Karpas-422 (cell line): Measurements from ENCODE around the gene CX3CR1. TPM values are rescaled to one million over a fixed set of nuclear protein-coding genes. Genes with fewer than 3 reads are reported as not detected.
A peak's percentile ranks its signal among the peaks of the same experiment; 100 is the strongest.

Experiments
- DNase-seq: peaks from one replicate; pipeline ENCODE4 v3.0.0-alpha.2; 2015
- H2AFZ ChIP-seq: fragments of 200-600 bp; sonication (generic); 2 replicates; pipeline ENCODE4 v1.6.1; 2014; ENCODE audit warnings: antibody characterized with exemption, low read length, mixed read lengths
- H3K27ac ChIP-seq: fragments of 200-600 bp; sonication (generic); 2 replicates; pipeline ENCODE4 v1.5.1; 2014; ENCODE audit warnings: mild to moderate bottlenecking, low read length, moderate library complexity
- H3K27me3 ChIP-seq: fragments of 200-600 bp; sonication (generic); 2 replicates; pipeline ENCODE4 v1.6.1; 2014; ENCODE audit warnings: low read length, mixed read lengths
- H3K36me3 ChIP-seq: fragments of 200-600 bp; sonication (generic); 2 replicates; pipeline ENCODE4 v1.6.1; 2014; ENCODE audit warnings: low read length, mixed read lengths; ENCODE audit not compliant: insufficient read depth
- H3K4me1 ChIP-seq: fragments of 200-600 bp; sonication (generic); 2 replicates; pipeline ENCODE4 v1.6.1; 2014; ENCODE audit warnings: mild to moderate bottlenecking, low read length, mixed read lengths
- H3K4me2 ChIP-seq: fragments of 200-600 bp; sonication (generic); 2 replicates; pipeline ENCODE4 v1.6.1; 2014; ENCODE audit warnings: low read length, low read depth, mild to moderate bottlenecking; ENCODE audit not compliant: poor library complexity, severe bottlenecking
- H3K4me3 ChIP-seq: fragments of 200-600 bp; sonication (generic); 2 replicates; pipeline ENCODE4 v1.5.1; 2014; ENCODE audit warnings: mild to moderate bottlenecking, antibody characterized with exemption, low read length, mixed read lengths
- H3K79me2 ChIP-seq: fragments of 200-600 bp; sonication (generic); 2 replicates; pipeline ENCODE4 v1.6.1; 2014; ENCODE audit warnings: mild to moderate bottlenecking, low read length, mixed read lengths
- H3K9ac ChIP-seq: fragments of 200-600 bp; sonication (generic); 2 replicates; pipeline ENCODE4 v1.6.0; 2014; ENCODE audit warnings: low read length
- H3K9me2 ChIP-seq: fragments of 200-600 bp; sonication (generic), shearing (Covaris generic); replicated peaks from 2 replicates; pipeline ENCODE4 v1.6.0; 2014; ENCODE audit warnings: mild to moderate bottlenecking, low read length, moderate library complexity; ENCODE audit not compliant: insufficient read depth
- H3K9me3 ChIP-seq: fragments of 300-700, 200-600 bp; sonication (generic); 2 replicates; pipeline ENCODE4 v1.6.1; 2014; ENCODE audit warnings: low read length, mixed read lengths
- H4K20me1 ChIP-seq: fragments of 200-600 bp; sonication (generic); 2 replicates; pipeline ENCODE4 v1.6.1; 2014; ENCODE audit warnings: mild to moderate bottlenecking, antibody characterized with exemption, low read length, low read depth; ENCODE audit not compliant: insufficient read depth
- total RNA-seq: library from RNA; depleted of rRNA; stranded (reverse); fragments of >200 nt; shearing (Covaris generic); gene quantifications from 2 replicates; pipeline ENCODE4 v1.2.3, GENCODE V29; 2014; ENCODE audit warnings: low replicate concordance

Gene CX3CR1
- total RNA-seq, 1 experiment from 2014 or later, result 0.48 TPM

DNA sequence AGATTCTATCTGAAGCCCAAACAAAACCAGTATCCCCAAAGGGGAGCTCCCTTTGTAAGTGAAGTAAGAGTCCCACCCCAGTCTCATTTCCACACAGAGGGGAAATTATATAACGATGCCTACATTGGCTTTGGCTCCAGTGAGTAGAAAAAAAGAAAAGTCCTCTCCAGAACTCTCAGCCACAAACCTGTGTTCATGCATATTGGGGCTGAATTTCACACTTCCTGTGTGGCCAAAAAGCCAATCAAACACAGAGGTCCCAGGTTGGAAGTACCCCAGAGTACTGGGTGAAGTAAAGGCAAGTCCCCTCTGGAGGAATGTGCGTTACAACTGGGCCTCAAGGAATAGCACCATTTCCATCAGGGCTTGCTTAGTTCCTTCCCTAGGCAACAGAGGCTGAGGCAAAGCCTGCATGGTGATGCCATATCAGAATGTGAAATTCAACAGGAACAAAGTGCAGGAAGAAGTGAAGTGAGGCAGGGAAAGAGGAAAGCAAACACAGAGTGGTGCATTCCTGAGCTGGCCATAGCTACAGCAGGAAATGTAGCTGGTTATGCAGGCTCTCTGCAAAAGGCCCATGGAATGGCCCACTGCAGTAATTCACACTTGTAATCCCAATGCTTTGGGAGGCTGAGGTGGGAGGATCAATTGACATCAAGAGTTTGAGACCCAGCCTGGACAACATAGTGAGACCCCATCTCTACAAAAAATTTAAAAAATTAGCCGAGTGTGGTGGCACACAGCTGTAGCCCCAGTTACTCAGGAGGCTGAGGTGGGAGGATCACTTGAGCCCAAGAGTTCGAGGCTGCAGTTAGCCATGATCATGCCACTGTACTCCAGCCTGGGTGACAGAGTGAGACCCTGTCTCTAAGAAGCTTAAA lies 16.6 kb upstream of the CX3CR1 start:
- no peaks in the 10 kb centered on the region for H3K4me1 ChIP-seq
- no peaks in the 10 kb centered on the region for H3K36me3 ChIP-seq
- H3K79me2 ChIP-seq, result no peaks in the 10 kb centered on the region
- H4K20me1 ChIP-seq, result no peaks in the 10 kb centered on the region
- no peaks in the 10 kb centered on the region for H3K9me2 ChIP-seq
- no peak overlapping the region for H3K4me2 ChIP-seq
- DNase-seq, result peak; percentile 27
- peaks cover 21% of the 10 kb centered on the region for H3K9me3 ChIP-seq
- no peak overlapping the region for H3K9ac ChIP-seq
- no peak overlapping the region for H3K27ac ChIP-seq
- H3K27me3 ChIP-seq, result no peaks in the 10 kb centered on the region
- no peak overlapping the region for H2AFZ ChIP-seq
- no peak overlapping the region for H3K4me3 ChIP-seq

DNA sequence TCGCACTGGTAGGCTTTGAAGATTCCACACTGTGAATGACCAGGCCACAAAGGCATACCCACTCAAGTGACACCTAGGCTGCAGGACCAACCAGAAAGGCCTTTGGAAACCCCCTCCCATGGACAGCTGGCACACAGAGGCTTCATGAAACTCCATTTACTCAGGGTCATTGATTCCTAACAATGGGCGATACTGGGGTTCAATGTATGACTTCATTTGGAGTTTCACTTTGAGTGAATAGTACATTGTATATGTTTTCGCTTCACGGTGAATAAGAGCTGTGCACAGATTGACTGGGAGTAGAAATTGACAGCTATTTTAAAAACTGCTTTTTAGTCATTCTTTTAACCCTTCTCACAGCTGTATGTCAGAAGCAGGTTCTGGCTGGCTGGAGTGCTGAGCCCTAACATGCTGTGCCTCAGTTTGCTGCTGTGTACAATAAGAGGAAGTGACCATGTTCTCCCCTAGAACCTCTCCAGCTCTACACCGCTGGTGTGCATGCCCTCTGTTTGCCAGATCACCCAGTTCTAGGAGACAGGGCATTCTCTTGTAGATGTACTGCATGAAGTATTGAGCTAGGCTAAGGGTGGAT lies 15.4 kb upstream of the CX3CR1 start:
- no peaks in the 10 kb centered on the region for H3K4me1 ChIP-seq
- H3K36me3 ChIP-seq, result no peaks in the 10 kb centered on the region
- H3K4me3 ChIP-seq, result no peak overlapping the region
- no peaks in the 10 kb centered on the region for H3K79me2 ChIP-seq
- peak; percentile 15 for DNase-seq
- H3K9me3 ChIP-seq, result peaks cover 17% of the 10 kb centered on the region
- no peak overlapping the region for H2AFZ ChIP-seq
- no peak overlapping the region for H3K9ac ChIP-seq
- no peaks in the 10 kb centered on the region for H3K27me3 ChIP-seq
- no peaks in the 10 kb centered on the region for H3K9me2 ChIP-seq
- H3K27ac ChIP-seq, result no peak overlapping the region
- no peak overlapping the region for H3K4me2 ChIP-seq
- H4K20me1 ChIP-seq, result no peaks in the 10 kb centered on the region

DNA sequence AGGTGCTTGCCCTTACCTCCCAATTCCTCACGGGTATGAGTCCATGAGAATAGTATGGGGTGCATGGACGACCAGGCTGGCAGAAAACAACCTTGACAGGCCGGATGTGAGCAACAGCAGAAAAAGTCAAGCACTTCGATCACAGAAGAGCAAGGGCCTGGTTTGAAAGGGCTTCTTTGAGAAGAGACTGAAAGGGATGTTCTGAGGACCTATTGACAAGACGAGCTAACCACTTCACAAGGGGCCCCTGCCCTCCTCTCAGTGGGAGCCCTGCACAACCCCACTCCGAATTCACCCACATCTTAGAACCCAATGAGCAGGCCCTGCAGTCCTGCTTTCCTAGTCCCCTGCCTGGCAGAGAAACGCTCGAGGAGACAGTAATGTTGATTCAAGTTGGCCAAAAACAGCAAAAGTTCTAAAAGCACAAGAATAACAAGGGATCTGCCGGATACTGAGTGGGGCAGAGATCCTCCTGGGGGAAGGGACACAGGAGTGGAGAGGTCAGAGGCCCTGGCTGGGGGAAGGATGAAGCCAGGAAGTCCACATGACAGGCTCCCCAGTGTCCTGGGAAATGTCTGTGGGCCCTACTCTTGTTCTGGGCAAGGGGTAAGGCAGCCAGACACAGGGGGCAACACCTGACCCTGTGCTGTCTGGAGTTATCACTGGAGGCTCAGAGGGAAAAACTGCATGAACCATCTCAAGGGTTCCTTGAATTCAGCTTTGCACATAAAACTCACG lies 14.8 kb upstream of the CX3CR1 start:
- no peaks in the 10 kb centered on the region for H4K20me1 ChIP-seq
- H3K9me2 ChIP-seq, result no peaks in the 10 kb centered on the region
- no peaks in the 10 kb centered on the region for H3K27me3 ChIP-seq
- no peaks in the 10 kb centered on the region for H3K4me1 ChIP-seq
- peaks cover 11% of the 10 kb centered on the region for H3K9me3 ChIP-seq
- H3K4me2 ChIP-seq, result no peak overlapping the region
- H2AFZ ChIP-seq, result no peak overlapping the region
- H3K9ac ChIP-seq, result no peak overlapping the region
- no peak overlapping the region for H3K4me3 ChIP-seq
- no peaks in the 10 kb centered on the region for H3K36me3 ChIP-seq
- H3K79me2 ChIP-seq, result no peaks in the 10 kb centered on the region
- no peak overlapping the region for H3K27ac ChIP-seq
- DNase-seq, result peak; percentile 29

DNA sequence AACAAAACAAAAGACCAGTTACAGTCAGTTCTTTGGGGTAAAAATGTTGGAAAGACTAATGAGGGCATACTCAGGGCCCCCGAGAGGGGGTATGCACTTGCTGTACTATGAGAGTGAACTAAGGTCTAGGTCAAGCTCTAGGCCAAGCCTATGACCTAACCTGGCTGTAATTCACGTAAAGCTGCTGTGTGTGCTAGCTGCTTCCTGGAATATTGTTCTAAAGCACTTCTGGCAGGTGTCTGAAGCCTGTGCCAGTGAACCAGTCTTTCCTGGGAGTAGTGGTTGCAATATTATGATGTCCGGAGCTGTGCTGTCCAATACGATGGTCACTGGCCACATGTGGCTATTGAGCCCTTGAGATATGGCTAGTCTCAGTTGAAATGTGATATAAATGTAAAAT lies 13.1 kb upstream of the CX3CR1 start:
- Histone ChIP-seq H2AFZ (no peak overlapping the region), H3K9ac (no peak overlapping the region), H3K4me3 (no peak overlapping the region), H3K36me3 (no peaks in the 10 kb centered on the region), H3K4me2 (no peak overlapping the region), H3K79me2 (no peaks in the 10 kb centered on the region), H3K27ac (no peak overlapping the region), H3K27me3 (no peaks in the 10 kb centered on the region), H3K9me3 (no peaks in the 10 kb centered on the region; the same call in 1 of the 2 replicates), H4K20me1 (no peaks in the 10 kb centered on the region), H3K4me1 (peaks cover 13% of the 10 kb centered on the region), H3K9me2 (no peaks in the 10 kb centered on the region)
- peak; percentile 33 for DNase-seq

DNA sequence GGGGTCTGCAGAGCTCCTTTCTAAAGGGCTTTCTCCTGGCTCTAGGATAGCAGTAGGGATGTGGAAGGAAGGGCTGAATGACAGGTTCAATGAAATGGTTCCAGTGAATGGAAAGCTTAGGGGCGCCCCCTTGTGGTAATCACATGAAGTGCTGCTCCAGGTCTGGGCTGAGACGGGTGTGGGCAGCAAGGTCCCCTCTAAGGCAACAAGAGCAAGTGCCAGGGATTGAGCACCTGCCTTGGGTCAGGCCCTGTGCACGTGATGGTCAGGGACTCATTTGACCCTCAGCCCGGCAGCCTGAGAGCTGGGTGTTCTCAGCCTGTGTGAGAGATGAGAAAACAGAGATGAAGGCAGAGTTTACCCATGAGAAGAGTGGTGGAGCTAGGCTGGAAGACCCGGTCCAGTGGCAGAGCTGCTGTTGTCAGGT lies 12.1 kb upstream of the CX3CR1 start:
- Histone ChIP-seq H3K27me3 (no peaks in the 10 kb centered on the region), H3K4me2 (no peak overlapping the region), H3K27ac (no peak overlapping the region), H3K9ac (no peak overlapping the region), H3K79me2 (no peaks in the 10 kb centered on the region), H3K4me3 (no peak overlapping the region), H4K20me1 (no peaks in the 10 kb centered on the region), H3K36me3 (no peaks in the 10 kb centered on the region), H3K9me3 (no peaks in the 10 kb centered on the region), H3K9me2 (no peaks in the 10 kb centered on the region), H2AFZ (no peak overlapping the region), H3K4me1 (peaks cover 23% of the 10 kb centered on the region)
- peak; percentile 88 for DNase-seq

DNA sequence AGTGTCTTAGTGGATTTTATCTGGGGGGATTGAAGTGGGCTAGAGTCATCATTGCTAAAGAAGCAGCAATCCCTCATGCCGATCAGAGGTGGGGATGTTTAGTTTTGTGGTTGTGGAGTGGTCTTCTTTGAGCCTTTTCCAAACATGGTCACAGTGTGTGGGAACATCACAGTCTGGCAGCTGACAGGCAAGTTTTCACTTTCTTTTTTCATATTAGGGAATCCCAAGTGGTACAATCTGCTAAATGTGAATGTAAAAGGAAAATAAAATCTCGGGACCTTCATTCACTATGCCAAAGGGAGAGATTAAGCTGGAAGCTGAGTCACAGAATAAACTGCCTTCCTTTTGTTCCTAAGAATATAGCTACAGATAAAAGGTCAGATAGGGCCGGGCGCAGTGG lies 10.4 kb upstream of the CX3CR1 start:
- Histone ChIP-seq H3K27me3 (no peaks in the 10 kb centered on the region), H3K9ac (no peak overlapping the region), H2AFZ (no peak overlapping the region), H3K4me2 (no peak overlapping the region), H3K79me2 (no peaks in the 10 kb centered on the region), H3K36me3 (no peaks in the 10 kb centered on the region), H3K27ac (no peak overlapping the region), H4K20me1 (no peaks in the 10 kb centered on the region), H3K4me1 (peaks cover 27% of the 10 kb centered on the region), H3K9me3 (no peaks in the 10 kb centered on the region), H3K4me3 (no peak overlapping the region), H3K9me2 (no peaks in the 10 kb centered on the region)
- DNase-seq, result no peak

DNA sequence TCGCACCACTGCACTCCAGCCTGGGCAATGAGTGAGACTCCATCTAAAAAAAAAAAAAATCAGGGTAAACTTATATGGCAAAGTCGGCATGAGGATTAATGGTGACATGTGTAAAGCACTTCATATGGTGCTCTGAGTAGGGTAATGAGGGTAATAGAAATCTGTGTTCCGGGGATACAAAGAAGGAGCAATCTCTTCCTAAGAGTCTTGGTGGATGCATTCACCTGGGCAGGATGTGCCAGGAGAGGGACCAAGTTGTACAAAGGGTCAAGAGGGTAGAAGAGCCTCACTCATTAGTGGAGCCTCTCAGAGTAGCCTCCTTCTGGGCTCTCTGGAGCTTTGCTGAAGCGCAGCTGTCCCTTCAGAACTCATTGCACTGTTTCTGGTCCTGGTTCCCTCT lies 9.3 kb upstream of the CX3CR1 start:
- Histone ChIP-seq H4K20me1 (no peaks in the 10 kb centered on the region), H3K9me3 (no peaks in the 10 kb centered on the region), H3K27ac (no peak overlapping the region), H2AFZ (no peak overlapping the region), H3K9ac (no peak overlapping the region), H3K4me3 (no peak overlapping the region), H3K4me1 (peaks cover 27% of the 10 kb centered on the region), H3K36me3 (no peaks in the 10 kb centered on the region), H3K79me2 (no peaks in the 10 kb centered on the region), H3K27me3 (no peaks in the 10 kb centered on the region), H3K9me2 (no peaks in the 10 kb centered on the region), H3K4me2 (peak overlapping the region; percentile 48)
- peak; percentile 36 for DNase-seq

DNA sequence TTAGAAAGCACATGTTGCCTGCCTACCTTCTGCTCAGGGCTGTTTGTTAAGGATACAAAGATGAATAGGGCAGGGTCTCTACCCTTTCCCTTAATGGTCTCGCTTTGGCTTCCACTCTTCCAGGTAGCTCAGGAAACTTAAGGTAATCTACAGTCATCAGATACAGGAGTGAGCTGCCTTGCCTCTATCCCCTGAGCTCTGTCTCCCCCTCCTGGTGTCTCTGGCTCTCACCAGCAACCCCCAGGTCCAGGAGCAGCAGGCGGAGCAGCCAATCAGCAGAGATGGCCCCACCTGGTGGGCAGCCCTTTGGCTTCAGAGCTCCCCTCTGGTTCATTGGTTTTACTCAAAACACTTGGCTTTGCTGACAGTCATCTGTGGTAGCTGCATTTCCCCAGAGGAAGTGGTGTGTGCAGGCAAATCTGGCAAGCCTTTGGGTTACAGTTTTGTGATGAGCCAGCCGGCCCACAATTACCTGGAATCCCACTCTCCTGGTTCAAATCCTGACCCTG lies 8.5 kb upstream of the CX3CR1 start:
- Histone ChIP-seq H3K9me3 (no peaks in the 10 kb centered on the region), H3K4me2 (peak overlapping the region; percentile 48)

More for the DNA sequence above, 8.5 kb upstream of the CX3CR1 start:
- no peaks in the 10 kb centered on the region for H3K27me3 ChIP-seq
- H2AFZ ChIP-seq, result no peak overlapping the region
- H3K9ac ChIP-seq, result no peak overlapping the region
- H3K4me1 ChIP-seq, result peaks cover 27% of the 10 kb centered on the region
- no peak overlapping the region for H3K4me3 ChIP-seq
- no peaks in the 10 kb centered on the region for H3K9me2 ChIP-seq
- H3K79me2 ChIP-seq, result no peaks in the 10 kb centered on the region
- no peak overlapping the region for H3K27ac ChIP-seq
- H4K20me1 ChIP-seq, result no peaks in the 10 kb centered on the region
- DNase-seq, result peak; percentile 98
- H3K36me3 ChIP-seq, result no peaks in the 10 kb centered on the region
